ENCODE data around the gene TCF7L2. TPM values are rescaled to one million over a fixed set of nuclear protein-coding genes. Genes with fewer than 3 reads are reported as not detected.

TCF7L2 gene
- total RNA-seq, 1 donor from 2014 or later, result 88.2 TPM

- Mint-ChIP-seq H3K27me3 (ENCODE audit: unreplicated experiment) (no peaks in the 10 kb centered on the region), H3K27ac (ENCODE audit: unreplicated experiment) (no peak overlapping the region), H3K9me3 (ENCODE audit: unreplicated experiment) (no peaks in the 10 kb centered on the region), H3K4me3 (ENCODE audit: unreplicated experiment) (no peak overlapping the region), H3K36me3 (ENCODE audit: unreplicated experiment) (peaks cover 28% of the 10 kb centered on the region), H3K4me1 (ENCODE audit: unreplicated experiment) (peaks cover 24% of the 10 kb centered on the region)
- no peak for DNase-seq (ENCODE audit: extremely low spot score, unreplicated experiment)
- TF ChIP-seq CTCF (IDR thresholded peaks at IDR 0.05), result no peak
Observed at GRCh38 chr10:113171662-113172061, 221.6 kb downstream of the TCF7L2 start.

- no peak for TF ChIP-seq CTCF (IDR thresholded peaks at IDR 0.05)
- H3K27ac Mint-ChIP-seq (ENCODE audit: unreplicated experiment), result no peak overlapping the region
- DNase-seq (ENCODE audit: extremely low spot score, unreplicated experiment), result no peak
- H3K4me3 Mint-ChIP-seq (ENCODE audit: unreplicated experiment), result no peak overlapping the region
- no peaks in the 10 kb centered on the region for H3K9me3 Mint-ChIP-seq (ENCODE audit: unreplicated experiment)
- no peaks in the 10 kb centered on the region for H3K27me3 Mint-ChIP-seq (ENCODE audit: unreplicated experiment)
- peaks cover 6% of the 10 kb centered on the region for H3K4me1 Mint-ChIP-seq (ENCODE audit: unreplicated experiment)
- peaks cover 7% of the 10 kb centered on the region for H3K36me3 Mint-ChIP-seq (ENCODE audit: unreplicated experiment)
Observed at GRCh38 chr10:113175176-113175575, 225.1 kb downstream of the TCF7L2 start.

- peak; percentile 64 for DNase-seq (ENCODE audit: extremely low spot score, unreplicated experiment)
- Mint-ChIP-seq H3K4me3 (ENCODE audit: unreplicated experiment) (no peak overlapping the region), H3K27me3 (ENCODE audit: unreplicated experiment) (no peaks in the 10 kb centered on the region), H3K4me1 (ENCODE audit: unreplicated experiment) (peaks cover 11% of the 10 kb centered on the region), H3K27ac (ENCODE audit: unreplicated experiment) (no peak overlapping the region), H3K9me3 (ENCODE audit: unreplicated experiment) (no peaks in the 10 kb centered on the region), H3K36me3 (ENCODE audit: unreplicated experiment) (peaks cover under 1% of the 10 kb centered on the region)
- TF ChIP-seq CTCF (IDR thresholded peaks at IDR 0.05), result no peak
Observed at GRCh38 chr10:113175756-113176651, 226.0 kb downstream of the TCF7L2 start.

GRCh38 chr10:113176652-113177155, 226.7 kb downstream of the TCF7L2 start:
- TF ChIP-seq CTCF (IDR thresholded peaks at IDR 0.05), result no peak
- H3K4me1 Mint-ChIP-seq (ENCODE audit: unreplicated experiment), result peaks cover 14% of the 10 kb centered on the region
- H3K27me3 Mint-ChIP-seq (ENCODE audit: unreplicated experiment), result no peaks in the 10 kb centered on the region
- no peak overlapping the region for H3K27ac Mint-ChIP-seq (ENCODE audit: unreplicated experiment)
- H3K36me3 Mint-ChIP-seq (ENCODE audit: unreplicated experiment), result no peaks in the 10 kb centered on the region
- H3K9me3 Mint-ChIP-seq (ENCODE audit: unreplicated experiment), result no peaks in the 10 kb centered on the region
- no peak overlapping the region for H3K4me3 Mint-ChIP-seq (ENCODE audit: unreplicated experiment)
- peak; percentile 59 for DNase-seq (ENCODE audit: extremely low spot score, unreplicated experiment)

- H3K36me3 Mint-ChIP-seq (ENCODE audit: unreplicated experiment), result no peaks in the 10 kb centered on the region
- H3K9me3 Mint-ChIP-seq (ENCODE audit: unreplicated experiment), result no peaks in the 10 kb centered on the region
- H3K4me3 Mint-ChIP-seq (ENCODE audit: unreplicated experiment), result no peak overlapping the region
- no peak for TF ChIP-seq CTCF (IDR thresholded peaks at IDR 0.05)
- peaks cover 14% of the 10 kb centered on the region for H3K4me1 Mint-ChIP-seq (ENCODE audit: unreplicated experiment)
- H3K27me3 Mint-ChIP-seq (ENCODE audit: unreplicated experiment), result no peaks in the 10 kb centered on the region
- peak; percentile 63 for DNase-seq (ENCODE audit: extremely low spot score, unreplicated experiment)
- no peak overlapping the region for H3K27ac Mint-ChIP-seq (ENCODE audit: unreplicated experiment)
Observed at GRCh38 chr10:113177156-113177935, 227.3 kb downstream of the TCF7L2 start.
